ENCODE measurements around the gene GPR15.

DNA sequence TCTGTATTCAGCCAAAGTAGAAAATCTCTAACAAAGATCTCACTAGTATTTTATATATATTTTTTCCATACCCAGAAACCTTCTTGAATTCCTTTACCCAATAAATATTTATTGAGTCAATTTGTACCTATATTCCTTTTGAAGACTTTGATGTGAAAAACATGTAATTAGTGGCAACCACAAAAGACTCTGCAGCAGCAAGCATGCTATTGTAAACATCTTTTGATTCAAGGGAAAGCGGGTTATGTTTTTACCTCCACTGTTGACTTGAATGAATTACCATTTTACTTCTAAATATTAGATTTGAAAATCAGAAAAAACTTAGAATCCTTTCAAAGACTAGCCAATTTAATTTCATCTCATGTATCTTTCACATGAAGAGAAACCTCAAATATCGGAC lies 2.4 kb downstream of the GPR15 start:
- TF ChIP-seq, protein P1, sequence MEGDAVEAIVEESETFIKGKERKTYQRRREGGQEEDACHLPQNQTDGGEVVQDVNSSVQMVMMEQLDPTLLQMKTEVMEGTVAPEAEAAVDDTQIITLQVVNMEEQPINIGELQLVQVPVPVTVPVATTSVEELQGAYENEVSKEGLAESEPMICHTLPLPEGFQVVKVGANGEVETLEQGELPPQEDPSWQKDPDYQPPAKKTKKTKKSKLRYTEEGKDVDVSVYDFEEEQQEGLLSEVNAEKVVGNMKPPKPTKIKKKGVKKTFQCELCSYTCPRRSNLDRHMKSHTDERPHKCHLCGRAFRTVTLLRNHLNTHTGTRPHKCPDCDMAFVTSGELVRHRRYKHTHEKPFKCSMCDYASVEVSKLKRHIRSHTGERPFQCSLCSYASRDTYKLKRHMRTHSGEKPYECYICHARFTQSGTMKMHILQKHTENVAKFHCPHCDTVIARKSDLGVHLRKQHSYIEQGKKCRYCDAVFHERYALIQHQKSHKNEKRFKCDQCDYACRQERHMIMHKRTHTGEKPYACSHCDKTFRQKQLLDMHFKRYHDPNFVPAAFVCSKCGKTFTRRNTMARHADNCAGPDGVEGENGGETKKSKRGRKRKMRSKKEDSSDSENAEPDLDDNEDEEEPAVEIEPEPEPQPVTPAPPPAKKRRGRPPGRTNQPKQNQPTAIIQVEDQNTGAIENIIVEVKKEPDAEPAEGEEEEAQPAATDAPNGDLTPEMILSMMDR (IDR thresholded peaks at IDR 0.05; ENCODE audit: extremely low read depth in 1 of 2, insufficient read depth in 1 of 2, low read depth in 1 of 2, low read length in 2 of 2) = no peak
- no peak for TF ChIP-seq GATA2 (IDR thresholded peaks at IDR 0.05; ENCODE audit: insufficient read depth, insufficient read length, low read depth, low read length)
